ENCODE data around the gene FIGN. TPM values are rescaled to one million over a fixed set of nuclear protein-coding genes. Genes with fewer than 3 reads are reported as not detected.

Gene FIGN
- total and polyA plus RNA-seq, 2 of the 8 experiments (the other 6 are each of a cell fraction or from before 2014, with no cell fraction given): 5.0 to 22.8 TPM

- H3K4ac ChIP-seq (replicated peaks; ENCODE audit: insufficient read length, low read depth, low read length): no peak overlapping the region
- no peak overlapping the region for H2BK20ac ChIP-seq (ENCODE audit: low read length)
- H2AFZ ChIP-seq (ENCODE audit: low read length): no peak overlapping the region
- peaks cover 0 to 5% (median 4%) of the 10 kb centered on the region in 4 experiments; a peak in 2 of 7 replicates for H3K4me1 ChIP-seq (replicated peaks in 1 of 4; ENCODE audit: control insufficient read depth in 3 of 4, insufficient read depth in 4 of 4, low read length in 3 of 4)
- no peak overlapping the region for H3K9ac ChIP-seq (replicated peaks in 1 of 4; ENCODE audit: extremely low read depth in 1 of 4, low read depth in 3 of 4, low read length in 3 of 4)
- no peak overlapping the region for H2BK120ac ChIP-seq (replicated peaks; ENCODE audit: low read depth, low read length)
- H3K79me2 ChIP-seq (ENCODE audit: control insufficient read depth in 1 of 2, insufficient read depth in 2 of 2, low read length in 2 of 2): peaks cover 0 to 3% of the 10 kb centered on the region in 2 experiments; a peak in 2 of 4 replicates
- H4K8ac ChIP-seq (ENCODE audit: extremely low read depth, insufficient read depth, low read length): no peak overlapping the region
- H3K4me3 ChIP-seq (ENCODE audit: extremely low read depth in 1 of 4, insufficient read depth in 2 of 4, low read depth in 3 of 4, low read length in 4 of 4): no peak overlapping the region
- no peak overlapping the region for H4K91ac ChIP-seq (replicated peaks; ENCODE audit: insufficient read length, low read length)
- H2BK12ac ChIP-seq (ENCODE audit: low read depth, low read length): no peak overlapping the region
- ChIA-PET CTCF (ENCODE audit: partially characterized antibody) (interaction anchor here (1.0 to 1.2 kb wide), 3 partner anchors 11 to 46 kb away, joined by 3 to 4 read pairs (median 4); no protein-coding TSS in a partner anchor), POLR2A (ENCODE audit: partially characterized antibody) (interaction anchor here (0.9 to 1.4 kb wide), 2 partner anchors 10 to 26 kb away, joined by 3 read pairs; no protein-coding TSS in a partner anchor)
- H3K4me2 ChIP-seq (ENCODE audit: insufficient read depth in 1 of 2, low read depth in 2 of 2, low read length in 2 of 2): no peak overlapping the region
- TF ChIP-seq CTCF (IDR thresholded peaks at IDR 0.05; ENCODE audit: control extremely low read depth in 1 of 3, insufficient read depth in 1 of 3, low read depth in 1 of 3, low read length in 3 of 3) (no peak), YY1 (IDR thresholded peaks at IDR 0.05; ENCODE audit: low read depth, low read length) (no peak)
- no peaks in the 10 kb centered on the region for H3K23me2 ChIP-seq (ENCODE audit: low read depth, low read length)
- H2BK15ac ChIP-seq (ENCODE audit: low read length): no peak overlapping the region
- no peak for DNase-seq (ENCODE audit: low read depth in 1 of 2, low spot score in 2 of 2)
- no peaks in the 10 kb centered on the region for H4K20me1 ChIP-seq (replicated peaks in 1 of 2; ENCODE audit: control insufficient read depth in 1 of 2, insufficient read depth in 2 of 2, low read length in 2 of 2)
- no peaks in the 10 kb centered on the region for H3K9me3 ChIP-seq (ENCODE audit: insufficient read depth in 2 of 2, low read depth in 1 of 2, low read length in 1 of 2)
- no peaks in the 10 kb centered on the region for H3K79me1 ChIP-seq (ENCODE audit: low read depth, low read length)
- WGBS, 2 experiments (ENCODE audit: extremely low coverage in 1 of 2, insufficient coverage in 1 of 2, insufficient read length in 1 of 2, insufficient replicate concordance in 2 of 2, low coverage in 1 of 2, low lambda C conversion rate in 2 of 2, missing lambda C conversion rate in 1 of 2): 83% methylated on average over 2 of the region's 2 CpGs; no CpG with 5 or more reads in 1 of the 2 experiments
- H3K14ac ChIP-seq (ENCODE audit: insufficient read length): no peak overlapping the region
- H3K18ac ChIP-seq (ENCODE audit: extremely low read depth, low read length): no peak overlapping the region
- no peaks in the 10 kb centered on the region for H3K27me3 ChIP-seq (replicated peaks in 1 of 4; ENCODE audit: control insufficient read depth in 3 of 4, extremely low read depth in 1 of 4, insufficient read depth in 3 of 4, low read length in 3 of 4)
- no peak overlapping the region for H3K23ac ChIP-seq (ENCODE audit: insufficient read length)
- no peak overlapping the region for H2BK5ac ChIP-seq (ENCODE audit: low read depth, low read length)
- no peak for FAIRE-seq
- no peak overlapping the region for H3K56ac ChIP-seq (replicated peaks; ENCODE audit: insufficient read length, low read depth, low read length)
- H3K27ac ChIP-seq (ENCODE audit: low read depth, low read length): no peak overlapping the region
- no peak overlapping the region for H4K5ac ChIP-seq (ENCODE audit: insufficient read length, low read depth, low read length)
- H3K36me3 ChIP-seq (ENCODE audit: control insufficient read depth in 2 of 4, insufficient read depth in 4 of 4, low read length in 3 of 4): no peaks in the 10 kb centered on the region
- no peak overlapping the region for H2AK5ac ChIP-seq (ENCODE audit: low read depth, low read length)
Measured at GRCh38 chr2:163656622-163657280, 79.1 kb downstream of the FIGN start.

All from H1 (cell line).